OCI-LY1 (cell line): ENCODE results near the gene BRD7.

ENCODE experiments used
- H2AFZ ChIP-seq: fragments of 200-600 bp; sonication (generic), shearing (Covaris generic); 2 replicates; pipeline ENCODE4 v1.6.0; 2014; ENCODE audit warnings: antibody characterized with exemption, mild to moderate bottlenecking, low read length
- H3F3A ChIP-seq: fragments of 200-600 bp; sonication (generic), shearing (Covaris generic); 2 replicates; pipeline ENCODE4 v1.6.0; 2014; ENCODE audit warnings: mild to moderate bottlenecking, antibody characterized with exemption, low read length, moderate library complexity; ENCODE audit not compliant: insufficient read depth
- H3K27ac ChIP-seq: fragments of 200-600 bp; sonication (generic); 2 replicates; pipeline ENCODE4 v1.5.1; 2014; ENCODE audit warnings: low read length, mixed run types, mild to moderate bottlenecking, low read depth; ENCODE audit not compliant: poor library complexity, severe bottlenecking
- H3K27me3 ChIP-seq: fragments of 200-600 bp; sonication (generic); 2 replicates; pipeline ENCODE4 v1.6.0; 2014; ENCODE audit warnings: antibody characterized with exemption, mild to moderate bottlenecking, low read length, moderate library complexity; ENCODE audit not compliant: insufficient read depth
- H3K36me3 ChIP-seq: fragments of 200-600 bp; sonication (generic); 2 replicates; pipeline ENCODE4 v1.6.1; 2014; ENCODE audit warnings: mild to moderate bottlenecking, antibody characterized with exemption, low read length, moderate library complexity, mixed read lengths; ENCODE audit not compliant: insufficient read depth
- H3K4me1 ChIP-seq: fragments of 200-600 bp; sonication (generic); 2 replicates; pipeline ENCODE4 v1.5.1; 2014; ENCODE audit warnings: mild to moderate bottlenecking, low read length, moderate library complexity; ENCODE audit not compliant: insufficient read depth, severe bottlenecking
- H3K4me2 ChIP-seq: fragments of 200-600 bp; sonication (generic), shearing (Covaris generic); 2 replicates; pipeline ENCODE4 v1.6.1; 2014; ENCODE audit warnings: low read length
- H3K4me3 ChIP-seq: fragments of 200-600 bp; sonication (generic); 2 replicates; pipeline ENCODE4 v1.5.1; 2014; ENCODE audit warnings: low read length, low read depth, mild to moderate bottlenecking, mixed read lengths; ENCODE audit not compliant: poor library complexity, severe bottlenecking
- H3K79me2 ChIP-seq: fragments of 200-600 bp; shearing (Covaris generic); 2 replicates; pipeline ENCODE4 v1.6.1; 2016; ENCODE audit warnings: mixed run types, low read length, mixed read lengths; ENCODE audit not compliant: insufficient read depth
- H3K9ac ChIP-seq: fragments of 200-600 bp; sonication (generic), shearing (Covaris generic); 2 replicates; pipeline ENCODE4 v1.6.1; 2014; ENCODE audit warnings: mild to moderate bottlenecking, low read length, mixed read lengths
- H3K9me2 ChIP-seq: fragments of 200-600 bp; sonication (generic), shearing (Covaris generic); 2 replicates; pipeline ENCODE4 v1.6.1; 2014; ENCODE audit warnings: low read depth, mild to moderate bottlenecking, low read length, mixed read lengths
- H3K9me3 ChIP-seq: fragments of 200-600 bp; shearing (Covaris generic); 2 replicates; pipeline ENCODE4 v1.6.1; 2014; ENCODE audit warnings: low read length, mixed read lengths
- H4K20me1 ChIP-seq: fragments of 200-600 bp; sonication (generic), shearing (Covaris generic); 2 replicates; pipeline ENCODE4 v1.6.0; 2016; ENCODE audit warnings: mild to moderate bottlenecking, low read length; ENCODE audit not compliant: insufficient read depth
- CTCF ChIP-seq: fragments of 200-600 bp; sonication (generic), shearing (Covaris generic); IDR thresholded peaks from 2 replicates; pipeline ENCODE4 v1.5.1; 2017; ENCODE audit warnings: mild to moderate bottlenecking, antibody characterized with exemption, low read length, moderate library complexity, mixed read lengths
- EZH2 ChIP-seq: fragments of 200-600 bp; sonication (generic), shearing (Covaris generic); IDR thresholded peaks from 2 replicates; pipeline ENCODE4 v1.8.0; 2017; ENCODE audit warnings: borderline replicate concordance, mixed run types, mild to moderate bottlenecking, antibody characterized with exemption, low read length, moderate library complexity, mixed read lengths

BRD7 gene

GRCh38 chr16:50331570-50331969 lies 37.2 kb downstream of the BRD7 start:
- Histone ChIP-seq H3K79me2 (no peaks in the 10 kb centered on the region), H3K27me3 (no peaks in the 10 kb centered on the region), H3K9me2 (no peaks in the 10 kb centered on the region), H3K9me3 (no peaks in the 10 kb centered on the region), H3K36me3 (peaks cover 72% of the 10 kb centered on the region), H3K27ac (no peak overlapping the region), H3K9ac (no peak overlapping the region), H3K4me2 (no peak overlapping the region), H4K20me1 (no peaks in the 10 kb centered on the region), H2AFZ (no peak overlapping the region), H3K4me3 (no peak overlapping the region), H3K4me1 (peaks cover 5% of the 10 kb centered on the region), H3F3A (no peaks in the 10 kb centered on the region)
- TF ChIP-seq EZH2 = no peak
- TF ChIP-seq CTCF = no peak

- H4K20me1 ChIP-seq = no peaks in the 10 kb centered on the region
- H3K79me2 ChIP-seq = no peaks in the 10 kb centered on the region
- no peaks in the 10 kb centered on the region for H3K9me2 ChIP-seq
- no peaks in the 10 kb centered on the region for H3F3A ChIP-seq
- no peak overlapping the region for H3K9ac ChIP-seq
- H2AFZ ChIP-seq = no peak overlapping the region
- no peaks in the 10 kb centered on the region for H3K9me3 ChIP-seq
- TF ChIP-seq CTCF (no peak), EZH2 (no peak)
- no peaks in the 10 kb centered on the region for H3K27me3 ChIP-seq
- H3K27ac ChIP-seq = no peak overlapping the region
- H3K4me2 ChIP-seq = no peak overlapping the region
- peaks cover 5% of the 10 kb centered on the region for H3K4me1 ChIP-seq
- H3K4me3 ChIP-seq = no peak overlapping the region
- H3K36me3 ChIP-seq = peaks cover 79% of the 10 kb centered on the region
Observed at GRCh38 chr16:50329446-50330189, 39.2 kb downstream of the BRD7 start.

GRCh38 chr16:50326835-50327465 lies 41.8 kb downstream of the BRD7 start:
- Histone ChIP-seq H2AFZ (no peak overlapping the region), H4K20me1 (no peaks in the 10 kb centered on the region), H3K27ac (no peak overlapping the region)

More at GRCh38 chr16:50326835-50327465, 41.8 kb downstream of the BRD7 start:
- peaks cover 5% of the 10 kb centered on the region for H3K4me1 ChIP-seq
- H3K4me3 ChIP-seq = no peak overlapping the region
- TF ChIP-seq CTCF (peak; percentile 78; the same call in 1 of the 2 replicates), EZH2 (no peak)
- no peaks in the 10 kb centered on the region for H3K27me3 ChIP-seq
- H3K9ac ChIP-seq = no peak overlapping the region
- no peaks in the 10 kb centered on the region for H3K79me2 ChIP-seq
- H3K9me2 ChIP-seq = no peaks in the 10 kb centered on the region
- H3K36me3 ChIP-seq = peaks cover 81% of the 10 kb centered on the region; the same call in 1 of the 2 replicates
- H3K9me3 ChIP-seq = no peaks in the 10 kb centered on the region
- no peaks in the 10 kb centered on the region for H3F3A ChIP-seq
- H3K4me2 ChIP-seq = no peak overlapping the region
